GM23338 (cell line): ENCODE measurements around the gene MEF2D.

Experiments
- CREB1 ChIP-seq: fragments of 250-450 bp; sonication (Bioruptor Pico); IDR thresholded peaks from 2 replicates; pipeline ENCODE4 v1.5.0; 2020; ENCODE audit warnings: low read depth, mild to moderate bottlenecking, moderate library complexity
- EZH2 ChIP-seq: fragments of 200-600 bp; sonication (generic); IDR thresholded peaks from one replicate; pipeline ENCODE4 v1.8.0; 2017; ENCODE audit warnings: antibody characterized with exemption, mild to moderate bottlenecking, low read depth; ENCODE audit not compliant: unreplicated experiment
- EZH2phosphoT487 ChIP-seq: fragments of 200-600 bp; sonication (generic); IDR thresholded peaks from one replicate; pipeline ENCODE4 v1.8.1; 2018; ENCODE audit warnings: antibody characterized with exemption; ENCODE audit not compliant: unreplicated experiment
- JUNB ChIP-seq: IDR thresholded peaks from one replicate; pipeline ENCODE4 v1.6.1; 2016; ENCODE audit warnings: antibody characterized with exemption; ENCODE audit not compliant: unreplicated experiment
- NANOG ChIP-seq: IDR thresholded peaks from 2 replicates; pipeline ENCODE4 v1.6.1; 2016; ENCODE audit warnings: antibody characterized with exemption, borderline replicate concordance
- POLR2AphosphoS5 ChIP-seq: IDR thresholded peaks from 2 replicates; pipeline ENCODE4 v1.6.1; 2016; ENCODE audit warnings: antibody characterized with exemption, low read depth
- STAT1 ChIP-seq: IDR thresholded peaks from one replicate; pipeline ENCODE4 v1.6.1; 2016; ENCODE audit warnings: antibody characterized with exemption; ENCODE audit not compliant: unreplicated experiment
- ZNF114 ChIP-seq: fragments of 250-450 bp; sonication (Bioruptor Pico); IDR thresholded peaks from 2 replicates; pipeline ENCODE4 v1.5.0; 2020; ENCODE audit warnings: mild to moderate bottlenecking, moderate library complexity
- TF ChIP-seq, protein P1 (sequence below), 2 experiments: fragments of 200-600 bp in 1 of 2; sonication (generic) in 1 of 2; conservative IDR thresholded peaks; 2 replicates each; pipeline versions ENCODE4 v1.5.1 to v1.6.1; 2016 to 2017; ENCODE audit warnings: antibody characterized with exemption in 2 of 2, low read depth in 2 of 2, mild to moderate bottlenecking in 2 of 2, moderate library complexity in 1 of 2
- TF ChIP-seq, protein P2 (sequence below): IDR thresholded peaks from one replicate; pipeline ENCODE4 v1.6.1; 2018; ENCODE audit warnings: antibody characterized with exemption; ENCODE audit not compliant: unreplicated experiment
- TF ChIP-seq, protein P3 (sequence below): IDR thresholded peaks from 2 replicates; pipeline ENCODE4 v1.6.1; 2016; ENCODE audit warnings: antibody characterized with exemption

DNA sequence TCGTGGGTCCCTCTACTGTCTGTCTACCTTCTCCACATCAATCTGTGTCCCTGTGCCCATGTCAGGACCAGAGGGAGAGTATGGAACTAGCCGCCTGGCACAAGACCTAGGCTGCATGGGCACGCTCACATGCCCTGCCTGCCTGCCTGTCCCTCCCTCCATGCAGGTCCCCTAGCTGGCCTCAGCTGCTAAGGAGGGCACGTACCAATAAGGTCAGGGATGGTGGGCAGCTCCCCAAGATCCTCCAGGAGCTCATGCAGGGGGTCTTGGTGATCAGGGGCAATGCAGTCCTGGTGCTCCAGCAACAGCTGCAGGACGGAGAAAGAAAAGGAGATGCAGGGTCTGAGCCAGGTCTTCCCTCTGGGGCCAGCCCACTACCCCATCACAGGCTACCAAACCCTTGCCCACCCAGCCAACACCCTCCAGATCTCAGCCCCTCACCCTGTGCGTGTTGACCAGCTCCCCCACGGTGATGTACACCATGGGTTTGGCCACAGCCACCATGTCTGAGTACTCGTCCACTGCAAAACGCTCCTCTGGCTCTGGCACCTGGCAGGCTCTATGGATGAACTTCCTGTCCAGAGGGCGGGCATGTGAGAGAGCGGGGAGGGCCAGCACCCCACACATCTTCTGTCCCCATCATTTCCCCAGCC, 33.1 kb upstream of the MEF2D start:
- TF ChIP-seq, protein P1, sequence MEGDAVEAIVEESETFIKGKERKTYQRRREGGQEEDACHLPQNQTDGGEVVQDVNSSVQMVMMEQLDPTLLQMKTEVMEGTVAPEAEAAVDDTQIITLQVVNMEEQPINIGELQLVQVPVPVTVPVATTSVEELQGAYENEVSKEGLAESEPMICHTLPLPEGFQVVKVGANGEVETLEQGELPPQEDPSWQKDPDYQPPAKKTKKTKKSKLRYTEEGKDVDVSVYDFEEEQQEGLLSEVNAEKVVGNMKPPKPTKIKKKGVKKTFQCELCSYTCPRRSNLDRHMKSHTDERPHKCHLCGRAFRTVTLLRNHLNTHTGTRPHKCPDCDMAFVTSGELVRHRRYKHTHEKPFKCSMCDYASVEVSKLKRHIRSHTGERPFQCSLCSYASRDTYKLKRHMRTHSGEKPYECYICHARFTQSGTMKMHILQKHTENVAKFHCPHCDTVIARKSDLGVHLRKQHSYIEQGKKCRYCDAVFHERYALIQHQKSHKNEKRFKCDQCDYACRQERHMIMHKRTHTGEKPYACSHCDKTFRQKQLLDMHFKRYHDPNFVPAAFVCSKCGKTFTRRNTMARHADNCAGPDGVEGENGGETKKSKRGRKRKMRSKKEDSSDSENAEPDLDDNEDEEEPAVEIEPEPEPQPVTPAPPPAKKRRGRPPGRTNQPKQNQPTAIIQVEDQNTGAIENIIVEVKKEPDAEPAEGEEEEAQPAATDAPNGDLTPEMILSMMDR (conservative IDR thresholded peaks at IDR 0.05; ENCODE audit: low read depth in 2 of 2) = no peak
- TF ChIP-seq EZH2 = no peak
- no peak for TF ChIP-seq POLR2AphosphoS5
- no peak for TF ChIP-seq JUNB
- TF ChIP-seq, protein P2, sequence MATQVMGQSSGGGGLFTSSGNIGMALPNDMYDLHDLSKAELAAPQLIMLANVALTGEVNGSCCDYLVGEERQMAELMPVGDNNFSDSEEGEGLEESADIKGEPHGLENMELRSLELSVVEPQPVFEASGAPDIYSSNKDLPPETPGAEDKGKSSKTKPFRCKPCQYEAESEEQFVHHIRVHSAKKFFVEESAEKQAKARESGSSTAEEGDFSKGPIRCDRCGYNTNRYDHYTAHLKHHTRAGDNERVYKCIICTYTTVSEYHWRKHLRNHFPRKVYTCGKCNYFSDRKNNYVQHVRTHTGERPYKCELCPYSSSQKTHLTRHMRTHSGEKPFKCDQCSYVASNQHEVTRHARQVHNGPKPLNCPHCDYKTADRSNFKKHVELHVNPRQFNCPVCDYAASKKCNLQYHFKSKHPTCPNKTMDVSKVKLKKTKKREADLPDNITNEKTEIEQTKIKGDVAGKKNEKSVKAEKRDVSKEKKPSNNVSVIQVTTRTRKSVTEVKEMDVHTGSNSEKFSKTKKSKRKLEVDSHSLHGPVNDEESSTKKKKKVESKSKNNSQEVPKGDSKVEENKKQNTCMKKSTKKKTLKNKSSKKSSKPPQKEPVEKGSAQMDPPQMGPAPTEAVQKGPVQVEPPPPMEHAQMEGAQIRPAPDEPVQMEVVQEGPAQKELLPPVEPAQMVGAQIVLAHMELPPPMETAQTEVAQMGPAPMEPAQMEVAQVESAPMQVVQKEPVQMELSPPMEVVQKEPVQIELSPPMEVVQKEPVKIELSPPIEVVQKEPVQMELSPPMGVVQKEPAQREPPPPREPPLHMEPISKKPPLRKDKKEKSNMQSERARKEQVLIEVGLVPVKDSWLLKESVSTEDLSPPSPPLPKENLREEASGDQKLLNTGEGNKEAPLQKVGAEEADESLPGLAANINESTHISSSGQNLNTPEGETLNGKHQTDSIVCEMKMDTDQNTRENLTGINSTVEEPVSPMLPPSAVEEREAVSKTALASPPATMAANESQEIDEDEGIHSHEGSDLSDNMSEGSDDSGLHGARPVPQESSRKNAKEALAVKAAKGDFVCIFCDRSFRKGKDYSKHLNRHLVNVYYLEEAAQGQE = no peak
- TF ChIP-seq, protein P3, sequence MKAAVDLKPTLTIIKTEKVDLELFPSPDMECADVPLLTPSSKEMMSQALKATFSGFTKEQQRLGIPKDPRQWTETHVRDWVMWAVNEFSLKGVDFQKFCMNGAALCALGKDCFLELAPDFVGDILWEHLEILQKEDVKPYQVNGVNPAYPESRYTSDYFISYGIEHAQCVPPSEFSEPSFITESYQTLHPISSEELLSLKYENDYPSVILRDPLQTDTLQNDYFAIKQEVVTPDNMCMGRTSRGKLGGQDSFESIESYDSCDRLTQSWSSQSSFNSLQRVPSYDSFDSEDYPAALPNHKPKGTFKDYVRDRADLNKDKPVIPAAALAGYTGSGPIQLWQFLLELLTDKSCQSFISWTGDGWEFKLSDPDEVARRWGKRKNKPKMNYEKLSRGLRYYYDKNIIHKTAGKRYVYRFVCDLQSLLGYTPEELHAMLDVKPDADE = no peak
- no peak for TF ChIP-seq CREB1 (CRISPR knock-in tag)
- TF ChIP-seq ZNF114 (CRISPR knock-in tag) = no peak
- no peak for TF ChIP-seq NANOG
- TF ChIP-seq EZH2phosphoT487 = no peak
- TF ChIP-seq STAT1 = no peak
